Activated CD4-positive, alpha-beta memory T cell treated with anti-CD3 and anti-CD28 coated beads, Interleukin-2, amount 10 ng/mL, durations not matched to agents 7 days and 5 days (primary cell): ENCODE measurements around the gene PON3. TPM values are rescaled to one million over a fixed set of nuclear protein-coding genes. Genes with fewer than 3 reads are reported as not detected.

ENCODE experiments used
- total RNA-seq, 2 experiments: library from RNA; stranded (reverse); gene quantifications; one replicate each; pipeline ENCODE4 v1.2.3, GENCODE V29; 2021

PON3 gene
- total RNA-seq, 2 experiments from 2014 or later, result not detected

Other genes starting within 250 kb of the PON3 start
- gene PON1, start 71.8 kb downstream of the PON3 start, total RNA-seq, result not detected
- gene PON2, start 38.7 kb upstream of the PON3 start, total RNA-seq, result 1 to 10 TPM; 3.5 to 4.3 TPM
- gene ASB4, start 89.6 kb upstream of the PON3 start, total RNA-seq, result not detected
- not detected for gene PDK4, start 200.1 kb upstream of the PON3 start, total RNA-seq